GF-D8 (cell line): Measurements from ENCODE around the gene GNG3.
A peak's percentile ranks its signal among the peaks of the same experiment; 100 is the strongest.
"Not testable (repeated sequence)": the region's sequence is repeated elsewhere in the genome, so short reads cannot be mapped to it uniquely, and the experiment has no call there.

Source experiments
- DNase-seq: peaks from one replicate; lab custom pipeline; 2025; lab: John Stamatoyannopoulos, UW

Gene GNG3

DNA sequence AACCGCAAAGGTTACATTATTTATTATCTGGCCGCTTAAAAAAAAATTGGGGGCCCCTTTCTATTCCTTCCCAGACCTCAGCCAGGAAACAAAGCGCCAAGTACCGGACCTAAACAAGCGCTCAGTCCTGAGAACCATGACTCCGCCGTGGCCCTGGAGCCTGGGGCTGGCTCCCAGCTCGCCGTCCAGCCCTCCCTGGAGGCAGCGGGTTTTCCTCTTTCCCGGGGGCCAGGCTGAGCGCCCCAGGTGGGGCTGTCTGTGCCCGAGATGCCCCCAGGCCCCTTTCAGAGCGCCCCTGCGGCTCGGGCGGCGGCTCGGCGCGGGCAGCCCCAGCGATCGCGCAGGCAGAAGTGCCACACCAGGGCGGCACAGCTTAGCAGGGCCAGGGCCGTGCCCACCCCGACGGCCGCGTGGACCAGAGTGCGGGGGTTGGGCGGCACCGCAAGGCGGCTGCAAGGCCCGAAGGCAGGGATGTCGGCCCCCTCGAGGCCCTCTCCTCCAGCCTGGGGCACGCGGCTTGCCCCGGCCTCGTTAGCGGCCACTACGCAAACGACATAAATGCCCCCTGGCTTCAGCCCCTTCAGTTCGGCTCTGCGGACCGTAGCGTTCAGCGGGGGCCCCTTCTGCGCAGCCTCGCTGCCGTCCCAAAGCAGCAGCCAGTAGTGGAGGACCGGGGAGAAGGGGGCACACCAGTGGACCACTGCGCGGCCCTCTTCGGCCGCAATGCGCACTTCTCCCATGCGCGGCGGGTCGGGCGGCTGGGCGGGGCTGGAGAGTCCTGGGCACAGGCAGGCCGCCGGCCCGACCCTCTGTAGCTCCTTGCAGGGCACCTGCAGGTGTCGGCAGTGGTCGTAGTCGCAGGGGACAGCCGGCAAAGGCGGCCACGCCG, 19.7 kb upstream of the GNG3 start:
- no peak for DNase-seq

DNA sequence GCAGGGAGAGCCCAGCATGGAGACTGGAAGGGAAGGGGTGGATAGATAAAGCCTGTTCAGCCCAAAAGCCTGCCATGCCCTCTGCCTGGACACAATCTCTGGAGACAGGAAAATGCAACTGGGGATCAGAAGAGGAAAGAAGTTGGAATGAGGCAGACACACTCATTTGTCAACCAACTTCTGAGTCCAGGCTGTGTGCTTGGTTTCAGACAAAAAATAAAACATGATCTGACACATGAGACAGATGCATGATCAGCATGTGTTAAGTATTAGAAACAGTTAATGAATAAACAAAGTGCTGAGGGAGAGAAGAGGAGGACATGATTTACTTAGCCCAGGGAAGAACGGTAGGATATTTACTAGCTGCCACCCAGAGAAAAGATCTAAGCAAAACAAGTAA, 19.0 kb upstream of the GNG3 start:
- no peak for DNase-seq

DNA sequence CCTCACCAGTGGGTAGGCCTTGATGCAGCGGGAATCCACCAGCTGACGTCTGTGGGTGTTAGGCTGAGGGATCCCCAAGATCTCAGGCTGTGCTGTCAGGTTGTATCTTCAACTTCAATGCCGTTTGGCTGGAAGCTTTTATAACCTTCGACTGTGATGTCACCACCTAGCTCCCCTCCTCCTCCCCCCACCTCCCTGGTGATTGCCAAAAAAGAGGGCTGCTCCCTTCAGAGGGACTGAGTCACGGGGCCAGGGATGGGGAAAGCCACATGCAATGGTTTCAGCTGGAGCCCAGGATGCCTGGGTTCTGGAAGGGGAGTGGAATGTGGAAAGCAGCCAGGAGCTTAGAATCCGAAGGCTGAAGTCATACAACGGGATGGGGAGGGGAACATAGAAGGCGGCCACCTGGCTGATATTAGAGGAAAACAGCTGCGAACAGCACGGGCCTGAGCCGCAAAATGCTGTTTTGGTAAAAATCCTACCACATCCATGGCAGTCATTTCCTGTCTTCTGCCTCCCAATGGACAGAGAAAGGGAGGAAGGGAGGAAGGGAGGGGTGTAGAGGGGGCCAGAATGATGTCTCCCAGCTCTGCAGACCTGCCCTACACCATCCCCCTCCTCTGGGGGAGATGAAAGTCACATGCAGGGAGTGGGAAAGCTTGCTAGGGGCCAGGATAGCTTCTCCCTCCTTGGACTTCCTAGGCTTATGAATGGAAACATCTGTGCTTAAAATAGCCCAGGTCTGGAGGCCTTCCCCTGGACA, 17.9 kb upstream of the GNG3 start, which contains the start of gene LRRN4CL:
TSS of gene LRRN4CL (minus strand) at position 110 of the 763 bp plus-strand sequence. CDS start 1,022 bp downstream, outside the sequence.
- DNase-seq, result no peak

DNA sequence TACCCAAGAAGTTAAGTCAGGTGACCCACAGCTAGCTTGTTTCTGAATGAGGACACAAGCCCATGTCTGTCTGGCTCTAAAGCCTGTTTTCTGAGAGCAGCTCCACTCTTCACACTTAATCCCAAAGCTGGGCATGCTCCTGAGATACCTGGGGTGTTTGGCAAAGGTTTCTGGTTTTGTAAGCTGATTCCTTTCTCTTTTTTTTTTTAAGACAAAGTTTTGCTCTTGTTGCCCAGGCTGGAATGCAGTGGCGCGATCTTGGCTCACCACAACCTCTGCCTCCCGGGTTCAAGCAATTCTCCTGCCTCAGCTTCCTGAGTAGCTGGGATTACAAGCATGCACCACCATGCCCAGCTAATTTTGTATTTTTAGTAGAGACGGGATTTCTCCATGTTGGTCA, 13.9 kb upstream of the GNG3 start:
- DNase-seq, result not testable (repeated sequence)

DNA sequence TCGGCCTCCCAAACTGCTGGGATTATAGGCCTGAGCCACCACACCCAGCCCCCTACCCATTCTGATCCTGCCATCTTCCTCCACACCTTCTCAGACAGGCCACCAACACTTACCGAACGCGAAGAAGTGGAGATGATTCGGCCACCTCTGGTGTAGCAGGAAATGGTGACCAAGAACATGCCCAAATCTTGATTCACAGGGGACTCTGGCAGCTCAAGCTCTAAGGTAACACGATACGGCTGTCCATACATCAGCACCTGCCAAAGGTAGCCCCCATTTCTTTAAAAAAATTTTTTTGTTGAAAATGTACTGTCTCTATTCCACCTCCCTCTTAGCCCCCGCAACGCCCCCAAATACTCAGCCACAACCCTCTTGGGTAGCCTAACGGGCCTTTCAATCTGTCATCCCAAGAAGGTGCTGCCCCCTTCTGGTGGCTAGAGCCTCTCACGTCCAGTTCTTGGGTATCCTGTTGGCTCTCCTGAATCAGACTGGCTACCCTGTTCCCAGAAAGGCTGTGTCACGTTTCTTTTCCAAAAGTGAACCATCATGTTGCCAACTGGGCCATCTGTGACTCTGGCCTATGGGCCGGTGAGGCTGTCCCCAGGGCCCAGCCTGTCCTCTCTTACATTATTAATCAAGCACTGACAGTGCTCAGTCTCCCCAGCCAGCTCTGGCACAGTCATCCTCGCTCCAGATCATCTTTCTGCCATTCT, 12.9 kb upstream of the GNG3 start:
- peak; percentile 8 for DNase-seq

DNA sequence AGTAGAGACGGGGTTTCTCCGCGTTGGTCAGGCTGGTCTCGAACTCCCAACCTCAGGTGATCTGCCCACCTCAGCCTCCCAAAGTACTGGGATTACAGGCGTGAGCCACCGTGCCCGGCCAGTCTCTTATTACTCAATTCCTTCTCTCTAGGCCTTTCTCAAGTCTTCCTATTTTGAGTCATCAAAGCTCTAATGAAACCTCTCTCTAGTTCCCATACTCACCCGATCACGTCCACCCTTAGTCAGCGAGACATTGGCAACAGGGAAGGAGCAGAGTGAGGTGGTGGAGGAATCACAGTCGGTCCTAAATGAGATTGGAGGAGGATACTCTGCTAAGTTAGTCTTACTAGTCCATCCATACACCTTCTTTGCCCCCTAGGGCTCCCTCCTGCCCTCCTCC, 5.2 kb upstream of the GNG3 start:
- no peak for DNase-seq

DNA sequence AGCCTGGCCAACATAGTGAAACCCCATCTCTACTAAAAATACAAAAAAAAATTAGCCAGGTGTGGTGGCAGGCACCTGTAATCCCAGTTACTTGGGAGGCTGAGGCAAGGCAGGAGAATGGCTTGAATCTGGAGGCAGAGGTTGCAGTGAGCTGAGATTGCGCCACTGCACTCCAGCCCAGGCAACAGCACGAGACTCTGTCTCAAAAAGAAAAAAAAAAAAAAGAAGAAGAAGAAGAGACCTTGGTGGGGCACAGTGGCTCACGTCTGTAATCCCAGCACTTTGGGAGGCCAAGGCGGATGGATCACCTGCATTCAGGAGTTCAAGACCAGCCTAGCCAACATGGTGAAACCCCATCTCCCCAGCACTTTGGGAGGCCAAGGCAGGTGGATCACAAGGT, 3.6 kb upstream of the GNG3 start:
- not testable (repeated sequence) for DNase-seq

DNA sequence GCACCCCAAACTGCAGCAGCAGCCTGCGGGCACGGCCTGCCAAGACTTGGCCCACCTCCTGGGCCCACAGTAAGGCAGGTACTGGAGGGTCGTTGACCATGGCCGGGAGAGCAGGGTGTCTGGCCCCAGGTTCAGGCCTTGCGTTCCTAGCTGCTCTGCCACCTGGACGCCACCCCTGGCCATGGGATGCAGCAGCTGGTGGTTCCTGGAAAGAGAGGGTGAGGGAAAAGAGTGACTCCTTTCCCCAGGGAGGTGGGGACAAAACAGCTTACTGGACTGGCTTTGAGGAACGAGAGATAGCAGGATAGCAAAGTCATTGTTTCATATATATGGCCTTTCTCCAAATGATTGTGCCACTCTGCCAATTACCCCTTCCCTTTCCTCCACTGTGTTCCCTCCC, 2.1 kb upstream of the GNG3 start:
- DNase-seq, result no peak

DNA sequence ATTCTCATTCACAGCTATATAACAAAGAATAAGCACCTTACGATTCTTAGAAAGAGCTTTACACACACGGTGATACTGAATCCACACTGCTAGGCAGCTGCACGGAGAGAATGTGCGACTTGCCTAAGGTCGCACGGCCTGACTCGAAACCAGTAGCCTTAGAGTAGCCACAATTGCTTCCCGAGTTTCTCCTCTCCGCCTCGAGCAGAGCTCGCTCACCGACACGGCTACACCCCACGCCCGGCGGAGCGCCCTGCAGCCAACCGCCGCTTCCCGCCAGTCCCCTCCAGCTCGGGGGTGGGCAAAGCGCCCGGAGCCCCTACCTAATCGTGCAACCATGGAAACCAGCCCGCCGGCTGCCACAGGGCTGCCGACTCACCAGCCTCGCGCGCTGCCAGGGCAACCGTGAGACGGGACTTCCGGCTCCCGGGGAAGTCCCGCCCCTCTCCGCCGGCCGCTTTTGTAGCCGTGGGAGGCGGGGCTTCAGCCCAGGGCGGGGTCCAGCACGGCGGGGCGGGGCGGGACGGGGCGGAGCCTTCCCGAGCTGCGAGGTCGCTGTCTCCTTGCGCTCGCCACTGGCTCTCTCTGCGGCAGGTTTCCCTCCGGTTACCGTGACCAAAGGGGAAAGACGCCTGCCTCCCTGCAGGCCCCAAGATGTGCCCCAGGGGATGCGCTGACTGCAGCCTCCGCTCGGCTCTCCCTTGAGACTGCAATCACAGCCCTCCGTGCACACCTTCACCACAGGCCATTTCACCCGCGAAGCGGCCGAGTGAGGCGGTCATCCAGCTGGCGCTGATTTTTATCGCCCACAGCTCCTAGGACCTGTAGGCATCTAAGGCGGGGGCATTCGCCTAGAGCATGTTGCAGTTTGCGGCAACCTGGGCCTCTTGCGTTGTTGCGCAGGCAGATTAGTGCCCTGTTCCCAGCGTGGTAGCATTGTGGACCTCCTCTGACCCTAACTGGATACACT, 1.3 kb upstream of the GNG3 start:
- peak; percentile 73 for DNase-seq

DNA sequence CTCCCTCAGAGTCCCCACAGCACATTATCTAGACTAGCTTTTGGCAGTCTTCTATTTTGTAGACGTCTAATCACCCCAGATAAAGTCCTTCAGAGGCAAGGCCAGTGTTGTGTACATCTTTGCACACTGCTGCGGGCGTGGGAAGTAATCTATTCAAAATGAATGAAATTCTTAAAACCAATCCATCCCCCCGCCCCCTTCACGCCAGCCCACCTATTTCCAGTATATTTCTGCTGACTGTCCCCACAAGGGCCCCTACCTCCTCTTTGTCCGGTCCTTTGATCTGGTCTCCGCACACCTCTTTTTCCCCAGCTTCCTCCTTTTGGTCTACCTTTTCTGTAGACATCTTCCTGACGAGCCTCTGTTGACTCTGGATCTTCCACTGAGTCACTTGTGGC, 627 bp upstream of the GNG3 start:
- no peak for DNase-seq

DNA sequence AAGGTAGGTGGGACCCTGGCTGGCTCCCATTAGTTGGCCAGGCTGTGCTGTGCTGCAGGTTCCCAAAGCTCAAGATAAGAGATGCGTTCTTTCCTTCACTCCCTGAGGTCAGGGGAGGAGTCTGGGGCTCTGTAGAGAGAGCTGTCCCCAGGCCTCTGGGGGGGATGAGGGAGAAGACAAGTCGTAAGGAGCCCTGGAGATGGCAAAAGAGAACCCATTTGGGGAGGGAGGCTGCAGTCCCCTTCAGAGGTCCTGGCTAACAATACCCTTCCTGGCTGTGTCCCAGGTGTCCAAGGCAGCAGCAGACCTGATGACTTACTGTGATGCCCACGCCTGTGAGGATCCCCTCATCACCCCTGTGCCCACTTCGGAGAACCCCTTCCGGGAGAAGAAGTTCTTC, 916 bp downstream of the GNG3 start:
- DNase-seq, result no peak

DNA sequence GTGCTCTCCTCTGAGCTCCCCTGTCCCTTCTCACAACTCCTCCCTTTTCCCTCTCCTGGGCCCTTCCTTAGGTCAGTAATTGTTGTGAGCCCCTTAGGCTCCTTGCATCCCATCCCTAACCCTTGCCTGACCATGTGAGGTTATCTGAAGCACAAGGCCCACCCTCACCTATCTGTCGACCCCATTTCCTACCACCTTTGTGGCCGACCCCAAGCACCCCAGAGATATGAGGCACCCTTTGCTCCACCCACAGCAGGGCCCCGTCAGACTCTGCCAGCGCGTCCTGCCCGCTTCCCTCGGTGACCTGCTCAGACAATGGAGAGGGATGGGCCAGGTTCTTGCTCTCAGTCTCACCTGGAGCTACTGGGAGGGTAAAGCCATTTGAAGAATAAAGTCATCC, 1.3 kb downstream of the GNG3 start:
- DNase-seq, result no peak

DNA sequence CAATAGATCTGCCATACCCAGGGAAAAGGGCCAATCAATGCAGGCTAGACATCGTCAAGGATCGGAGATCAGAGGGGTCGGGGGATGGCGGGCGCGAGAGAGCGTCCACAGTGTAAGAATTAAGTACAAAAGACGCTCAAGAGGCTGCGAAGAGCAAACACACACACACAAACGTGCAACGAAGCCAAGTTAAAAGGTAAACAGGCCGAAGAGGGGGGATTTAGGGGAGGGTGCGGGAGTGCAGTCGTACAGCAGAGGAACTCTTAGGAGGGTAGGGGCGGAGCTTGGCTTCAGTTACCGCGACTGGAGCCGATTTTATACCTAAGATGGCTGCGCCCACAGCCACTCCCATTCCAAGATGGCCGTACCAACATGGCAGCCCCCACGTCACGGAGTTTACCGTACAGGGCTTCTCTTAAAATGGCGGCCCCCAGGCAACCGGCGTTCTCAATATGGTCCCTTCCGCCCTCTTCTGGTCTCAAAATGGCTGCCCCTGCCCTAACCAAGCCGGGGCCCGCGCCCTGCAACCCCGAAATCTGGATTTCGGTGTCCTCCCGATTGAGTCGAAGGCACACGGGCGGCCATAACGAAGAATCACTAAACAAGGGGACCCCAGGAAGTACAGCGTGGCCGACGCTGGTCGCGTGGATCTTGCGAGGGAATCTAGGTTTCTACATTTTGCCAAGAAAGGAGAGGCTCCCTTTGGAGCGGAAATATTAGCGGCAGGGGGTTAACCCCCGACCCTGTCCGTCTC, 1.9 kb downstream of the GNG3 start:
- DNase-seq, result no peak

DNA sequence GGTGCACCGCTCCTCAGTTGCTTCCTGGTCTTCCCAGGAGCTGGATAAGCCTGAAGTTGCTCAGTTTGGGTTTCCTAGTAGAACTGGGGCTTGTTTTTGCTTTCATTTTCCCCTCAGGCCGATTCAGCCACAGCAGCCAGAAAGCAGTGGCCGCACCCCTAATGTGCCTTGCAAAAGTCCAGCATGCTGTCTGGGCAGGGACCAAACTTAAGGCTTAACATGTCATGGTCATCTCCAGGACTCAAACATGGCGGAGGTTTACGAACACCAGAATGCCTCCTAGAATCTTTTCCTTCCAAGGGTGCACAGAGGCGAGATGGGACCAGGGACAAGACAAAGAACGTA, 2.5 kb downstream of the GNG3 start:
- no peak for DNase-seq

DNA sequence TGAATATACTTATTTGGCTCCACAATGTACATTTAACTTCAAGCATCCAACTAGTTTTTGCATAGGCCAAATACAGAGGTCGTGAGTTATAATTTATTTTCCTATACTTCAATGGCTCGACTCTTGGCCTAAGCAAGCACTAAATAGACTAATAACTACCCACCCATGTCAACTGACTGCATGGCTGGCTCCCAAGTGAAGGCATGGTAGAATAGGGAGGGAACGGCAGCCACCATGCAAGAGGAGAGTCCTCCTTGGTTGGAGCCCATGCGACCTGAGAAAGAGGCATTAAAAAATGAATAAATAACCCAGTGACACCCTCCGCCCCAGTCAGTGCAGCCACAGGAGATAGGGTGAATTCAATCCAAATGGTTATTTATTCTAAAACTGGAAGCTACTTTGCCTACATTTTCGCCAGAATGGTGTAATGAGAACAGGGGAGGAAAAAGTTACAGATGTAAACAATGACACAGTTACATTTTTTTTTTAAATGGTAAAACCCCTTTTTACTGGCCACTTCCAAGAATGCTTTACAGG, 4.9 kb downstream of the GNG3 start:
- DNase-seq, result no peak

DNA sequence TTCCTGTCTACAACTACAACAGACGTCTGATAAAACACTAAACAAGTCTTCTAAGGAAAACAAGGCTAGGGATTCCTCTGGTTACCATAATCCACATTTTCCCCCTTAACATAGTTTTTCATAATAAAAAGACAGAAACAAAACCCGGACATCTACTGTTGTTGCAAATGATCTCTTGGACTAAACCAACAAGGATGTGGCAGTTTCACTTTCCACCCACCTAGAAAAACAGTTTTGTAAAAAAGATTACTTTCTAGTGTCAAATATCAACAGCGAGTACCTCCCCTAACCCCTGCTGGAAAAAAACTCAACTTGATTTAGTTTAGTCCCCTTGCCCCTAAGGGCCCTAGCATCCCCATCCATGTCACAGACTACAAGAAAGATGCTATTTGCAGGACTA, 5.4 kb downstream of the GNG3 start:
- no peak for DNase-seq

DNA sequence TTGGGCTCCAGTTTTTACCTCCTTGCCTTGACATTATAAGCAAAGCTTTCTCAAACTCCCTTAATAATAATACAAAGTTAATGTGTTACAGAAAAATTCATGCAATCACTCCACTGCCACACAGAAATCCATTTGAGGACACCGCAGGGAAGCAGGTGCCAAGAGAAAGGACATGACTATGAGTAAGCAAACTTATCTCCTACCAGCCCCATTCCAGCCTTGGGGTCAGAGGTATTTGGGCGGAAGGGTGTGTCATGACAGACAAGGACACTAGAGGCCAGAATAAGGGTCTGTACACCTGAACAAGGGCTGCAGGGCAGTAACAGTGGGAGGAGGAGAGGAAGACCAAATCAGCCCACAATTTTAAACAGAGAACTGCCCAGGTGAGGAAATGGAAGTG, 5.9 kb downstream of the GNG3 start:
- no peak for DNase-seq

DNA sequence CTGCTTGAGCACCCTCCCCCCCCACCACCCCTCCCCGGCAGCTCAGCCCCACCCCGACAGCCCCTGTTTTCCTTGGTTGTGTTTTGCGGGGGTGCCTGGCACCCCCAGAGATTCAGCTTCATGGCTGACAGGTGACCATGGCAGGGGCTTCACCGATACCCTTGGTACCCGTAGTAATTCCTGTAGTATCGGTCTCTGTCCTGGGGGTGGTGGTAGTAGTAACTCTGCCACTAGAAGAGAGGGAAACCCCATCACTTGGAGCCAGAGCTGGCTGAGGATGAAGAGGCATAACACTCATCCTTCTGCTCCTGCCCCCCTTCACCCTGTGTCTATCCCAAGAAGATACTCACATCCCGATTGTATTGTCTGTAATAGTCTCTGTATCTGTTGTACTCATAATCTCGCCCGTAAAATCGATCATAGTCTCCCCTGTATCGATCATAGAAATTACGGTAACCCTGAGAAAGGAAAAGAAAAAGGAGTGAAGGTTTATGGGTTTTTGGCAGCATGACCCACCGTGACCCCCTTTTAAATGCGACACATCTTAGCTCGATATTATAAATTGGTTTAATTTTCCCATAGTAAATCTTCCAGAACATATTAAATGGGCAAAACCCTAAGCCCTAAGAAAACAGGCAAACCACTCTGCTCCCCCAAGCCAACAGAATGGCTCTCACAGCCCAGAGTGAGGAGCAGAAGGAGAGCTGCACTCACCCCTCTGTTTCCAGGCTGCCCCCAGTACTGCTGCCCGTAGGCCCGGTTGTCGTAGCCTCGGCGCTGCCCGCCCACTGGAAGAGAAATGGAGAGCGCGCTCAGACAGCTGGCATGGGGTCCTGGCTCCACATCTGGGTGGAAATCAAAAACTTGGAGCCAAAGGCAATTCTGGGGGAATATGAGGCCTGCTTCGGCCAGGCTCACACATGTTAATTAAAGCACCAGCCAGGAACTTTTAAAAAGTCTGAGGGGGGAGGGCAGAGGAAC, 8.0 kb downstream of the GNG3 start:
- DNase-seq, result no peak

DNA sequence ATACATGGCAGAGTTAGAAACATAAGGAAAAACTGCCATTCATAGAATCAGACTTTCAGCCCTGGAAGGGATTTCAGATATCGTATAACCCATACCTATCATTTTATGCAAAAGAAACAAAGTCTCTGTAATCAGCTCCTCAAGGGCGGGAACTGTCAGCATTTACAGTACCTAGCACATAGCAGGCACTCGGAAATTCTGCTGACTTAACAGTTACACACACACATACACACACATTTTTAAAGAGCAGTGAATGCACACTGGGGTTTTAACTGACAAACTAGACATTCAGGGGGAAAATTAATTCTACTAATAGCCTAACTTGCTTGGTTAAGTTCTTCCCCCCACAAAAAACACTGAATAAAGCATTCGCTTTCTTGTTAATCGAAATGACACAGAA, 8.7 kb downstream of the GNG3 start:
- no peak for DNase-seq
